Measurements from ENCODE around the gene GSKIP. TPM values are rescaled to one million over a fixed set of nuclear protein-coding genes. Genes with fewer than 3 reads are reported as not detected.

Gene GSKIP
- total and polyA plus RNA-seq, 2 experiments from 2014 or later: 17.4 to 50.9 TPM

GRCh38 chr14:96413526-96413925 is 50.2 kb downstream of the GSKIP start:
- Mint-ChIP-seq H3K4me3 (no peak overlapping the region), H3K27me3 (ENCODE audit: insufficient read depth, low read depth, poor library complexity) (no peaks in the 10 kb centered on the region), H3K4me1 (peaks cover 2% of the 10 kb centered on the region; the same call in 1 of the 3 replicates), H3K27ac (no peak overlapping the region), H3K9me3 (no peaks in the 10 kb centered on the region), H3K36me3 (ENCODE audit: low read depth) (no peaks in the 10 kb centered on the region)
- Histone ChIP-seq H3K27ac (ENCODE audit: low read depth) (no peak overlapping the region), H3K36me3 (ENCODE audit: insufficient read depth) (no peaks in the 10 kb centered on the region), H3K27me3 (ENCODE audit: insufficient read depth) (no peaks in the 10 kb centered on the region), H3K4me3 (no peak overlapping the region), H4K20me1 (replicated peaks; ENCODE audit: insufficient read depth) (no peaks in the 10 kb centered on the region; the same call in 1 of the 2 replicates), H3K9me2 (ENCODE audit: insufficient read depth) (no peaks in the 10 kb centered on the region), H3F3A (replicated peaks; ENCODE audit: low read depth) (no peaks in the 10 kb centered on the region), H3K79me2 (replicated peaks; ENCODE audit: insufficient read depth) (no peaks in the 10 kb centered on the region), H3K4me1 (ENCODE audit: insufficient read depth) (no peaks in the 10 kb centered on the region; the same call in 1 of the 2 replicates), H3K4me2 (no peak overlapping the region), H2AFZ (no peak overlapping the region)
- no peak for TF ChIP-seq REST (IDR thresholded peaks at IDR 0.05; ENCODE audit: unreplicated experiment)
- DNase-seq (ENCODE audit: low spot score) (no peak), ATAC-seq (no peak)

- H3K36me3 ChIP-seq (ENCODE audit: insufficient read depth): no peaks in the 10 kb centered on the region
- no peak overlapping the region for H2AFZ ChIP-seq
- no peaks in the 10 kb centered on the region for H3K27me3 ChIP-seq (ENCODE audit: insufficient read depth)
- H4K20me1 ChIP-seq (replicated peaks; ENCODE audit: insufficient read depth): no peaks in the 10 kb centered on the region; the same call in 1 of the 2 replicates
- Mint-ChIP-seq H3K9me3 (no peaks in the 10 kb centered on the region), H3K4me3 (no peak overlapping the region), H3K4me1 (peaks cover 2% of the 10 kb centered on the region; the same call in 1 of the 3 replicates), H3K27me3 (ENCODE audit: insufficient read depth, low read depth, poor library complexity) (peaks cover 1% of the 10 kb centered on the region), H3K36me3 (ENCODE audit: low read depth) (no peaks in the 10 kb centered on the region), H3K27ac (no peak overlapping the region)
- no peaks in the 10 kb centered on the region for H3K9me2 ChIP-seq (ENCODE audit: insufficient read depth)
- no peak overlapping the region for H3K27ac ChIP-seq (ENCODE audit: low read depth)
- H3K4me2 ChIP-seq: no peak overlapping the region
- DNase-seq (ENCODE audit: low spot score) (no peak), ATAC-seq (no peak)
- no peaks in the 10 kb centered on the region for H3F3A ChIP-seq (replicated peaks; ENCODE audit: low read depth)
- H3K4me1 ChIP-seq (ENCODE audit: insufficient read depth): no peaks in the 10 kb centered on the region; the same call in 1 of the 2 replicates
- no peaks in the 10 kb centered on the region for H3K79me2 ChIP-seq (replicated peaks; ENCODE audit: insufficient read depth)
- H3K4me3 ChIP-seq: no peak overlapping the region
- TF ChIP-seq ZNF114 (CRISPR knock-in tag; IDR thresholded peaks at IDR 0.05): no peak
- TF ChIP-seq JUNB (IDR thresholded peaks at IDR 0.05; ENCODE audit: unreplicated experiment): no peak
- TF ChIP-seq CTCF (conservative IDR thresholded peaks at IDR 0.05; ENCODE audit: low read depth in 2 of 2): no peak
- no peak for TF ChIP-seq EZH2 (IDR thresholded peaks at IDR 0.05; ENCODE audit: low read depth, unreplicated experiment)
- no peak for TF ChIP-seq ZNF331 (CRISPR knock-in tag; IDR thresholded peaks at IDR 0.05; ENCODE audit: low read depth)
- no peak for TF ChIP-seq CREB1 (CRISPR knock-in tag; IDR thresholded peaks at IDR 0.05; ENCODE audit: low read depth)
- no peak for TF ChIP-seq ETS1 (IDR thresholded peaks at IDR 0.05)
- no peak for TF ChIP-seq POLR2AphosphoS5 (IDR thresholded peaks at IDR 0.05; ENCODE audit: low read depth)
- TF ChIP-seq ZNF462 (CRISPR knock-in tag; IDR thresholded peaks at IDR 0.05): no peak
Measured at GRCh38 chr14:96415559-96415958, 52.2 kb downstream of the GSKIP start.
